H1 (cell line): ENCODE results near the gene MALT1. TPM values are rescaled to one million over a fixed set of nuclear protein-coding genes. Genes with fewer than 3 reads are reported as not detected.

ENCODE experiments used
- CTCF ChIA-PET: fragments of 300-600 bp; sonication (Branson Sonifier 250); formaldehyde crosslinking; loops from one replicate; lab custom pipeline; 2021; ENCODE audit not compliant: partially characterized antibody; lab: Charles Lee
- POLR2A ChIA-PET: fragments of 300-600 bp; sonication (Branson Sonifier 250); formaldehyde crosslinking; loops from one replicate; lab custom pipeline; 2021; ENCODE audit warnings: inconsistent platforms; ENCODE audit not compliant: partially characterized antibody; lab: Charles Lee
- DNase-seq, 2 experiments: peaks; one replicate each; pipeline versions ENCODE4 v3.0.0 to v3.0.0-alpha.2; 2010 to 2022; ENCODE audit warnings: low spot score in 2 of 2, low read depth in 1 of 2, mixed read lengths in 1 of 2
- FAIRE-seq: peaks from 2 replicates; lab custom pipeline; 2011; peaks lifted over from hg19 to GRCh38; lab: Jason Lieb, UNC
- H2AFZ ChIP-seq: 2 replicates; pipeline ENCODE4 v1.8.1; 2012; ENCODE audit warnings: low read length, inconsistent platforms
- H2AK5ac ChIP-seq: 2 replicates; pipeline ENCODE4 v1.6.1; 2013; ENCODE audit warnings: low read depth, low read length
- H2BK120ac ChIP-seq: replicated peaks from 2 replicates; pipeline ENCODE3; 2013; ENCODE audit warnings: low read depth, low read length, inconsistent platforms
- H2BK12ac ChIP-seq: 2 replicates; pipeline ENCODE4 v1.6.1; 2013; ENCODE audit warnings: low read depth, low read length
- H2BK15ac ChIP-seq: 2 replicates; pipeline ENCODE4 v1.6.1; 2013; ENCODE audit warnings: low read length
- H2BK20ac ChIP-seq: 2 replicates; pipeline ENCODE4 v1.6.1; 2013; ENCODE audit warnings: low read length
- H2BK5ac ChIP-seq: 2 replicates; pipeline ENCODE4 v1.6.1; 2013; ENCODE audit warnings: low read depth, low read length
- H3K14ac ChIP-seq: 2 replicates; pipeline ENCODE4 v1.6.1; 2013; ENCODE audit warnings: inconsistent platforms; ENCODE audit not compliant: insufficient read length
- H3K18ac ChIP-seq: 2 replicates; pipeline ENCODE4 v1.6.1; 2013; ENCODE audit warnings: low read length; ENCODE audit errors: extremely low read depth
- H3K23ac ChIP-seq: 2 replicates; pipeline ENCODE4 v1.6.1; 2013; ENCODE audit warnings: inconsistent platforms; ENCODE audit not compliant: insufficient read length
- H3K23me2 ChIP-seq: 2 replicates; pipeline ENCODE4 v1.6.1; 2013; ENCODE audit warnings: low read depth, low read length
- H3K27ac ChIP-seq: 2 replicates; pipeline ENCODE4 v1.6.1; 2011; ENCODE audit warnings: low read depth, low read length, inconsistent platforms
- H3K27me3 ChIP-seq, 4 experiments: replicated peaks in 1 of 4; 1 replicate in 1 of 4; 2 replicates in 3 of 4; pipeline versions ENCODE4 v1.6.1 to v1.8.1; 2011 to 2013; ENCODE audit warnings: low read length in 3 of 4, mild to moderate bottlenecking in 3 of 4, inconsistent platforms in 2 of 4, mixed read lengths in 2 of 4, moderate library complexity in 1 of 4; ENCODE audit not compliant: control insufficient read depth in 3 of 4, insufficient read depth in 3 of 4; ENCODE audit errors: extremely low read depth in 1 of 4
- H3K36me3 ChIP-seq, 4 experiments: 2 replicates each; pipeline versions ENCODE4 v1.6.1 to v1.8.1; 2011 to 2013; ENCODE audit warnings: mild to moderate bottlenecking in 4 of 4, low read length in 3 of 4, moderate library complexity in 2 of 4, control low read depth in 1 of 4, inconsistent platforms in 1 of 4; ENCODE audit not compliant: insufficient read depth in 4 of 4, control insufficient read depth in 2 of 4
- H3K4ac ChIP-seq: replicated peaks from 2 replicates; pipeline ENCODE3; 2013; ENCODE audit warnings: low read length, low read depth, mixed read lengths, inconsistent platforms; ENCODE audit not compliant: insufficient read length
- H3K4me1 ChIP-seq, 4 experiments: replicated peaks in 1 of 4; 1 replicate in 1 of 4; 2 replicates in 3 of 4; pipeline versions ENCODE4 v1.6.1 to v1.8.1; 2011 to 2013; ENCODE audit warnings: low read length in 3 of 4, inconsistent platforms in 2 of 4, mixed read lengths in 1 of 4; ENCODE audit not compliant: insufficient read depth in 4 of 4, control insufficient read depth in 3 of 4
- H3K4me2 ChIP-seq, 2 experiments: 2 replicates each; pipeline versions ENCODE4 v1.6.1 to v1.8.1; 2011 to 2013; ENCODE audit warnings: low read depth in 2 of 2, low read length in 2 of 2, control low read depth in 1 of 2, inconsistent platforms in 1 of 2, mild to moderate bottlenecking in 1 of 2; ENCODE audit not compliant: insufficient read depth in 1 of 2
- H3K4me3 ChIP-seq, 4 experiments: fragments of 200-600, 300-600 bp in 1 of 4; sonication (generic), shearing (Covaris generic), sonication (Bioruptor Twin) in 1 of 4; 2 replicates each; pipeline versions ENCODE4 v1.5.1 to v1.8.1; 2011 to 2016; ENCODE audit warnings: low read length in 4 of 4, low read depth in 3 of 4, control low read depth in 2 of 4, inconsistent platforms in 2 of 4, mild to moderate bottlenecking in 2 of 4, mixed read lengths in 1 of 4, moderate library complexity in 1 of 4; ENCODE audit not compliant: insufficient read depth in 2 of 4; ENCODE audit errors: extremely low read depth in 1 of 4
- H3K56ac ChIP-seq: replicated peaks from 2 replicates; pipeline ENCODE3; 2013; ENCODE audit warnings: low read depth, mild to moderate bottlenecking, mixed read lengths, low read length, inconsistent platforms; ENCODE audit not compliant: insufficient read length
- H3K79me1 ChIP-seq: 2 replicates; pipeline ENCODE4 v1.6.1; 2013; ENCODE audit warnings: low read depth, low read length, control low read depth
- H3K79me2 ChIP-seq, 2 experiments: 2 replicates each; pipeline versions ENCODE4 v1.6.1 to v1.8.1; 2012 to 2013; ENCODE audit warnings: low read length in 2 of 2, mild to moderate bottlenecking in 2 of 2, inconsistent platforms in 1 of 2; ENCODE audit not compliant: insufficient read depth in 2 of 2, control insufficient read depth in 1 of 2
- H3K9ac ChIP-seq, 4 experiments: replicated peaks in 1 of 4; 1 replicate in 1 of 4; 2 replicates in 3 of 4; pipeline versions ENCODE4 v1.6.1 to v1.8.1; 2011 to 2013; ENCODE audit warnings: low read depth in 3 of 4, low read length in 3 of 4, control low read depth in 2 of 4, mild to moderate bottlenecking in 2 of 4, moderate library complexity in 2 of 4, inconsistent platforms in 1 of 4; ENCODE audit errors: extremely low read depth in 1 of 4
- H3K9me3 ChIP-seq, 2 experiments: 2 replicates each; pipeline versions ENCODE4 v1.6.1 to v1.8.1; 2012 to 2013; ENCODE audit warnings: mild to moderate bottlenecking in 2 of 2, moderate library complexity in 2 of 2, control low read depth in 1 of 2, inconsistent platforms in 1 of 2, low read depth in 1 of 2, low read length in 1 of 2, mixed read lengths in 1 of 2; ENCODE audit not compliant: insufficient read depth in 2 of 2
- H4K20me1 ChIP-seq, 2 experiments: replicated peaks in 1 of 2; 2 replicates each; pipeline versions ENCODE3 to v1.8.1; 2011 to 2013; ENCODE audit warnings: inconsistent platforms in 2 of 2, low read length in 2 of 2, mild to moderate bottlenecking in 1 of 2; ENCODE audit not compliant: insufficient read depth in 2 of 2, control insufficient read depth in 1 of 2
- H4K5ac ChIP-seq: 2 replicates; pipeline ENCODE4 v1.6.1; 2013; ENCODE audit warnings: low read length, low read depth, mixed read lengths, inconsistent platforms; ENCODE audit not compliant: insufficient read length
- H4K8ac ChIP-seq: 2 replicates; pipeline ENCODE4 v1.8.0; 2013; ENCODE audit warnings: mild to moderate bottlenecking, moderate library complexity, low read length, inconsistent platforms; ENCODE audit not compliant: insufficient read depth; ENCODE audit errors: extremely low read depth
- H4K91ac ChIP-seq: replicated peaks from 2 replicates; pipeline ENCODE3; 2013; ENCODE audit warnings: low read length, mixed read lengths, inconsistent platforms; ENCODE audit not compliant: insufficient read length
- MAFK ChIP-seq: IDR thresholded peaks from 2 replicates; pipeline ENCODE4 v1.6.1; 2012; ENCODE audit warnings: low read depth, mild to moderate bottlenecking, improper control_type of control experiment, low read length
- WGBS, 2 experiments: shearing (Covaris generic) in 1 of 2; methylation state at CpG; one replicate each; pipeline versions ENCODE4 v1.1.6 to v1.1.7; 2013 to 2015; ENCODE audit warnings: low lambda C conversion rate in 2 of 2, mixed read lengths in 2 of 2, inconsistent platforms in 1 of 2, low coverage in 1 of 2, missing lambda C conversion rate in 1 of 2; ENCODE audit not compliant: insufficient replicate concordance in 2 of 2, insufficient coverage in 1 of 2, insufficient read length in 1 of 2; ENCODE audit errors: extremely low coverage in 1 of 2, missing lambda C conversion rate in 1 of 2; 5-methylcytosine and 5-hydroxymethylcytosine counted together
- polyA plus RNA-seq, 7 experiments: library from polyadenylated mRNA; depleted of rRNA in 3 of 7; stranded (reverse) in 5 of 7; unstranded in 2 of 7; fragments of >200 nt in 5 of 7; fragments of 200-250 nt in 2 of 7; gene quantifications; 1 replicate in 5 of 7; 2 replicates in 1 of 7; 4 replicates in 1 of 7; pipeline versions ENCODE4 v1.2.1 to v1.2.3, GENCODE V29; 2011 to 2013; ENCODE audit warnings: missing spikeins in 2 of 7, mixed read lengths in 2 of 7
- total RNA-seq: library from RNA; stranded (reverse); fragmentation: NEBNext Ultra II Directional; extraction: Animal tissue kit (Norgen Biotek cat#: 25700); gene quantifications from 2 replicates; pipeline ENCODE4 v1.2.1, GENCODE V29; 2021

Gene MALT1
- total and polyA plus RNA-seq, 2 of the 8 experiments (the other 6 are each of a cell fraction or from before 2014, with no cell fraction given) = 10.7 to 25.9 TPM

GRCh38 chr18:58756596-58757240 is 85.5 kb downstream of the MALT1 start:
- H3K23me2 ChIP-seq = no peaks in the 10 kb centered on the region; the same call in 1 of the 2 replicates

More at GRCh38 chr18:58756596-58757240, 85.5 kb downstream of the MALT1 start:
- no peak overlapping the region for H3K9ac ChIP-seq
- H3K79me2 ChIP-seq = no peaks in the 10 kb centered on the region
- no peaks in the 10 kb centered on the region for H3K36me3 ChIP-seq
- WGBS, 2 experiments = 91% methylated on average over 7 of the region's 8 CpGs; no CpG with 5 or more reads in 1 of the 2 experiments
- H2BK20ac ChIP-seq = no peak overlapping the region
- peaks cover 0 to 5% (median 0%) of the 10 kb centered on the region in 4 experiments; a peak in 5 of 7 replicates for H3K4me1 ChIP-seq
- DNase-seq (no peak), FAIRE-seq (peak; percentile 87)
- no peaks in the 10 kb centered on the region for H4K20me1 ChIP-seq
- TF ChIP-seq MAFK = no peak
- H4K91ac ChIP-seq = no peak overlapping the region
- no peak overlapping the region for H3K18ac ChIP-seq
- H3K27me3 ChIP-seq = no peaks in the 10 kb centered on the region
- POLR2A ChIA-PET = no interaction called here
- H3K9me3 ChIP-seq = no peaks in the 10 kb centered on the region
- no peak overlapping the region for H2BK120ac ChIP-seq
- no peak overlapping the region for H3K14ac ChIP-seq
- H3K27ac ChIP-seq = no peak overlapping the region
- no peak overlapping the region for H2BK15ac ChIP-seq
- CTCF ChIA-PET = interaction anchor here (2.9 to 3.9 kb wide), 3 partner anchors 8 to 227 kb away, joined by 14 to 32 read pairs (median 26); no protein-coding TSS in a partner anchor
- H3K79me1 ChIP-seq = no peaks in the 10 kb centered on the region
- no peak overlapping the region for H3K4ac ChIP-seq
- H3K4me2 ChIP-seq = no peak overlapping the region
- H3K23ac ChIP-seq = no peak overlapping the region
- no peak overlapping the region for H3K4me3 ChIP-seq
- H2BK12ac ChIP-seq = no peak overlapping the region
- H2BK5ac ChIP-seq = no peak overlapping the region
- H3K56ac ChIP-seq = no peak overlapping the region
- no peak overlapping the region for H4K8ac ChIP-seq
- no peak overlapping the region for H2AFZ ChIP-seq
- H4K5ac ChIP-seq = no peak overlapping the region
- H2AK5ac ChIP-seq = no peak overlapping the region
